Neural cell (in vitro differentiated cells): Measurements from ENCODE around the gene NBEA.

ENCODE experiments used
- CTCF ChIP-seq: fragments of 450-650 bp; IDR thresholded peaks from 2 replicates; pipeline ENCODE4 v1.5.1; 2014; ENCODE audit warnings: antibody characterized with exemption, mild to moderate bottlenecking, moderate library complexity; ENCODE audit not compliant: poor library complexity, severe bottlenecking
- EZH2 ChIP-seq: fragments of 200-600, 300-800 bp; shearing (Covaris generic), sonication (generic); IDR thresholded peaks from 2 replicates; pipeline ENCODE4 v1.6.1; 2014; ENCODE audit warnings: antibody characterized with exemption, low read length, borderline replicate concordance, mild to moderate bottlenecking; ENCODE audit not compliant: insufficient read depth, poor library complexity, severe bottlenecking
- MXI1 ChIP-seq: fragments of 450-650 bp; conservative IDR thresholded peaks from 2 replicates; pipeline ENCODE4 v1.6.1; 2014; ENCODE audit warnings: antibody characterized with exemption, mild to moderate bottlenecking; ENCODE audit not compliant: poor library complexity, severe bottlenecking
- POLR2AphosphoS5 ChIP-seq: IDR thresholded peaks from 2 replicates; pipeline ENCODE4 v1.6.1; 2012
- RAD21 ChIP-seq: fragments of 450-650 bp; conservative IDR thresholded peaks from 2 replicates; pipeline ENCODE4 v1.6.1; 2014; ENCODE audit warnings: antibody characterized with exemption, mild to moderate bottlenecking, moderate library complexity
- TAF1 ChIP-seq: IDR thresholded peaks from 2 replicates; pipeline ENCODE4 v1.6.1; 2012; ENCODE audit warnings: low read depth
- TF ChIP-seq, protein P1 (sequence below): IDR thresholded peaks from 2 replicates; pipeline ENCODE4 v1.6.1; 2012; ENCODE audit warnings: borderline replicate concordance

- TF ChIP-seq CTCF (no peak), RAD21 (no peak), POLR2AphosphoS5 (no peak), EZH2 (no peak), TAF1 (no peak), MXI1 (no peak)
- TF ChIP-seq, protein P1, sequence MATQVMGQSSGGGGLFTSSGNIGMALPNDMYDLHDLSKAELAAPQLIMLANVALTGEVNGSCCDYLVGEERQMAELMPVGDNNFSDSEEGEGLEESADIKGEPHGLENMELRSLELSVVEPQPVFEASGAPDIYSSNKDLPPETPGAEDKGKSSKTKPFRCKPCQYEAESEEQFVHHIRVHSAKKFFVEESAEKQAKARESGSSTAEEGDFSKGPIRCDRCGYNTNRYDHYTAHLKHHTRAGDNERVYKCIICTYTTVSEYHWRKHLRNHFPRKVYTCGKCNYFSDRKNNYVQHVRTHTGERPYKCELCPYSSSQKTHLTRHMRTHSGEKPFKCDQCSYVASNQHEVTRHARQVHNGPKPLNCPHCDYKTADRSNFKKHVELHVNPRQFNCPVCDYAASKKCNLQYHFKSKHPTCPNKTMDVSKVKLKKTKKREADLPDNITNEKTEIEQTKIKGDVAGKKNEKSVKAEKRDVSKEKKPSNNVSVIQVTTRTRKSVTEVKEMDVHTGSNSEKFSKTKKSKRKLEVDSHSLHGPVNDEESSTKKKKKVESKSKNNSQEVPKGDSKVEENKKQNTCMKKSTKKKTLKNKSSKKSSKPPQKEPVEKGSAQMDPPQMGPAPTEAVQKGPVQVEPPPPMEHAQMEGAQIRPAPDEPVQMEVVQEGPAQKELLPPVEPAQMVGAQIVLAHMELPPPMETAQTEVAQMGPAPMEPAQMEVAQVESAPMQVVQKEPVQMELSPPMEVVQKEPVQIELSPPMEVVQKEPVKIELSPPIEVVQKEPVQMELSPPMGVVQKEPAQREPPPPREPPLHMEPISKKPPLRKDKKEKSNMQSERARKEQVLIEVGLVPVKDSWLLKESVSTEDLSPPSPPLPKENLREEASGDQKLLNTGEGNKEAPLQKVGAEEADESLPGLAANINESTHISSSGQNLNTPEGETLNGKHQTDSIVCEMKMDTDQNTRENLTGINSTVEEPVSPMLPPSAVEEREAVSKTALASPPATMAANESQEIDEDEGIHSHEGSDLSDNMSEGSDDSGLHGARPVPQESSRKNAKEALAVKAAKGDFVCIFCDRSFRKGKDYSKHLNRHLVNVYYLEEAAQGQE: no peak
These were observed 539.7 kb downstream of the NBEA start for GRCh38 chr13:35481777-35482176.
